ENCODE data around the gene TAF4B. TPM values are rescaled to one million over a fixed set of nuclear protein-coding genes. Genes with fewer than 3 reads are reported as not detected.

Gene TAF4B
- total and polyA plus RNA-seq, 9 of the 15 experiments (the other 6 are each of a cell fraction or from before 2014, with no cell fraction given): 4.5 to 25.3 (median 20.5) TPM

- TF ChIP-seq ZBTB49 (CRISPR knock-in tag; IDR thresholded peaks at IDR 0.05; ENCODE audit: borderline replicate concordance) (no peak), NR2F6 (CRISPR knock-in tag; IDR thresholded peaks at IDR 0.05) (no peak), TRIM25 (IDR thresholded peaks at IDR 0.05; ENCODE audit: borderline replicate concordance) (no peak), SAP30 (IDR thresholded peaks at IDR 0.05; ENCODE audit: borderline replicate concordance, insufficient read depth, low read depth, low read length, poor library complexity, severe bottlenecking) (no peak), ILF3 (IDR thresholded peaks at IDR 0.05; ENCODE audit: borderline replicate concordance) (no peak)
Measured at GRCh38 chr18:26440644-26441043, 214.4 kb downstream of the TAF4B start (continued).

Small RNAs within 50 kb of the gene (small RNA-seq; reads per million reads assigned to genes)
- gene RNU6-1289P: not detected

Other genes starting within 250 kb of the TAF4B start
- gene SS18, start 135.8 kb upstream of the TAF4B start, total RNA-seq (2014; rRNA removed): 77.3 and 91.8 TPM in 2 replicates
- 103 and 104 TPM in 2 replicates for gene SS18, start 135.8 kb upstream of the TAF4B start, total RNA-seq (2014; rRNA removed; fragmentation: Illumina TruSeq; extraction: Trizol)
- 117 and 132 TPM in 2 replicates for gene SS18, start 135.8 kb upstream of the TAF4B start, total RNA-seq (2015; rRNA removed; fragmentation: Illumina TruSeq; extraction: Trizol)
- 66.5 and 71.3 TPM in 2 replicates for gene SS18, start 135.8 kb upstream of the TAF4B start, total RNA-seq (2021)
- 182 and 190 TPM in 2 replicates for gene SS18, start 135.8 kb upstream of the TAF4B start, polyA plus RNA-seq (2011; rRNA removed)
- gene SS18, start 135.8 kb upstream of the TAF4B start, polyA plus RNA-seq (2014; fragmentation: Illumina TruSeq; extraction: Trizol): 95.7 and 116 TPM in 2 replicates
- gene SS18, start 135.8 kb upstream of the TAF4B start, polyA plus RNA-seq (2014; fragmentation: Nextera tagmentation; extraction: Ambion mirVana): 10 to 100 TPM; 30.9 to 87.7 TPM
- gene SS18, start 135.8 kb upstream of the TAF4B start, polyA plus RNA-seq (2014; rRNA removed): 102 and 112 TPM in 2 replicates
- not detected in 2 replicates for gene PSMA8, start 92.6 kb upstream of the TAF4B start, total RNA-seq (2014; rRNA removed)
- not detected in 2 replicates for gene PSMA8, start 92.6 kb upstream of the TAF4B start, total RNA-seq (2014; rRNA removed; fragmentation: Illumina TruSeq; extraction: Trizol)
- not detected in 2 replicates for gene PSMA8, start 92.6 kb upstream of the TAF4B start, total RNA-seq (2015; rRNA removed; fragmentation: Illumina TruSeq; extraction: Trizol)
- gene PSMA8, start 92.6 kb upstream of the TAF4B start, total RNA-seq (2021): not detected in 2 replicates
- gene PSMA8, start 92.6 kb upstream of the TAF4B start, polyA plus RNA-seq (2011; rRNA removed): not detected in 2 replicates
- not detected in 2 replicates for gene PSMA8, start 92.6 kb upstream of the TAF4B start, polyA plus RNA-seq (2014; fragmentation: Illumina TruSeq; extraction: Trizol)
- gene PSMA8, start 92.6 kb upstream of the TAF4B start, polyA plus RNA-seq (2014; fragmentation: Nextera tagmentation; extraction: Ambion mirVana): not detected
- gene PSMA8, start 92.6 kb upstream of the TAF4B start, polyA plus RNA-seq (2014; rRNA removed): not detected in 2 replicates